Right lung (tissue), 5 donors: ENCODE measurements around the gene BCKDHB. TPM values are rescaled to one million over a fixed set of nuclear protein-coding genes. Genes with fewer than 3 reads are reported as not detected.

Experiments
- DNase-seq, 2 donors: peaks; one replicate each; pipeline ENCODE4 v3.0.0-alpha.2; 2013
- polyA plus RNA-seq, 5 donors: library from polyadenylated mRNA; unstranded; fragments of 120-200 nt; gene quantifications; one replicate each; pipeline versions ENCODE4 v1.2.1 to v1.2.3, GENCODE V29; 2013; ENCODE audit warnings: inconsistent platforms in 1 of 5, low replicate concordance in 1 of 5; ENCODE audit not compliant: insufficient read length in 5 of 5, insufficient read depth in 1 of 5

Gene BCKDHB
- polyA plus RNA-seq, 5 donors = 21.3 to 25.5 (median 22.1) TPM

DNA sequence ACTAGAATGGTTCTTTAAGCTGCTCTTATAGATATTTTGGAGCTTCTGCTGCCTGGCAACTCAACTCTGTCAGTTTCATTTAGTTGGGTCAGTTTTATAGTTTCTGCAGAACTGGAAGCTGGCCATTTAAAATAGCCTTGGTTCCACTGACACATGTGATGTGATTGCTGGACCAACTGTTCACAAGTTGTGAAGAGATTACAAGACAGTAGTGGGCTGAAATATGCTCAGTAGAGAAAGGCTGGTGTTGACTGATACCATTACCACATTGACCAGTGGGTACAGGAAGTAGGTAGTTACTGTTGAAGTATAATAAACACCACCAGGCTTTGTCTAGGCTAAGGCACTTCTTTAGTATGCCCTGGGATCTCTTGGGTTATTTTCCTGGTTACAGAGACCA is 39.0 kb downstream of the BCKDHB start:
- no peak for DNase-seq

DNA sequence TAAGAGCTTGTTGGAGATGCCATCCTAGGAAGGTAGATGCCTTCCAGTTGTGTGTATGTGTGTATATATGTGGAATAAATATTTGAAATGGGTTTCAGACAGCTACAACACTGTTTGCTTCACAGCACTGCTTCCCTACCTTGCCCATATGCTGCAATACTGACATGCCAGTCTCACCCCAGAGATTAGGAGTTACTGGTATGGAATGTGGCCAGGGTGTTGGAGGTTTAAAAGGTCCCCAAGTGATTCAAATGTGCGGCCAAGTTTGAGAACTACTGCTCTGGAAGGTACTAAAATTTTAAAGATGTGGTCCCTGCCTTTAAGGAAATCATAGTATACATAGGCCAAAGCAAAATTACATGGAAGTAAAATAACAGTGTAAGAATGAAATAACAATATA is 39.5 kb downstream of the BCKDHB start:
- DNase-seq = no peak

DNA sequence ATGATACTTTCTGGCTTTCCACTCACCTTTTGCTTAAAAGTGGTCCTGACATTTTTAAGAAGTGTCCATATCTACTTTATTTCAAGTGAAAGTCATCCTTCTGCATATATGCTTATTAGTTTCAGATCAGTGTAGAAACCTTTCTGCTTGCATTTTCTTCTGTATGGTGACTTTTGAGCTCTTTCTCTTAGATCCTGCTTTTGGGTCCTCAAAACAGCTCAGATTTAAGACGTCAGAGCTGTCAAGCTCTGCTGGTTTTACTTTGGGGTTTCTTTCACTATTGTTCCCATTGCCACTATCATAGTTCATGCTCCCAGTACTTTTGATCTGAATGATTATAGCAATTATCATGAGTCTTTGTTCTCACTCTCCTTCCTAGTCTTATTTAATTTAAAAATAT is 41.7 kb downstream of the BCKDHB start:
- DNase-seq = no peak

DNA sequence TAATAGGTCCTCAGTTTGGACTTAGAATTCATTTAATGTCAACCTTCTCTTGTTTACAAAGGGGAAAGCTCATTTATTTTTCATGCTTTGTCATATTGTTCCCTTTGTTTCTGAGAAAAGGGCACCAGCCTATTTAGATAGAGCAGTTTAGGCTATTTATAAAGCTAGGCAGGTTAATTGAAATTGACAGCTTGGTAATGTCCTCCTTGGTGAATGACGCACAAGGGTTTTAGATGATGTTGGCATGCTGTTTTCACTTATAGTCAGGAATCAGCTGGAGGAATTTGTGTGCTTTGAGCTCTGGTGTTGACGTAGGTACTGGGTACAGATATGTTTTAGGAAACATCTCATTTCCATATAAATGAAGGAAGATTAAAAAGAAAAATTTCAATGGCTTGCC is 45.2 kb downstream of the BCKDHB start:
- DNase-seq = no peak

DNA sequence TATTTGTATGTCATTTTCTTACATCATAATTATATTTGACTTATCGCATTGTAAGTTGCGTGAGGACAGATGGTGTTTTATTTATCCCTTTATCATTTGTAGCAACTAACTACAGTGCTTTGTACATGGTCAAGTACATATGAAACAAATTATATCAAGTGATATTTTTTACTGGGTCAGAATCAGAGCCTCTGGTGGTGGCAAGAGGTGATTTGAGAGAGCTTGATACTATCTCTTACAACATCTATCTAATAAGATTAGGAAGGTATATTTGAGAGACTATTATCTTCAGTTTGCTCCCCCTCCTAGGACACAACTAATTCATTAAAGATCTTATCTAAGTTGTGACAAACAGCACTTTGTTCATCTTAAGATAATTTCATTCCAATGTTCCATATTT is 47.7 kb downstream of the BCKDHB start:
- no peak for DNase-seq

GRCh38 chr6:80156221-80156620 is 49.8 kb downstream of the BCKDHB start:
- no peak for DNase-seq

GRCh38 chr6:80158478-80158989 is 52.1 kb downstream of the BCKDHB start:
- DNase-seq = no peak

- no peak for DNase-seq
Measured at GRCh38 chr6:80161434-80161833, 55.0 kb downstream of the BCKDHB start.

- DNase-seq = no peak
Measured at GRCh38 chr6:80163754-80164187, 57.3 kb downstream of the BCKDHB start.

GRCh38 chr6:80165143-80165542 is 58.7 kb downstream of the BCKDHB start:
- no peak for DNase-seq

DNA sequence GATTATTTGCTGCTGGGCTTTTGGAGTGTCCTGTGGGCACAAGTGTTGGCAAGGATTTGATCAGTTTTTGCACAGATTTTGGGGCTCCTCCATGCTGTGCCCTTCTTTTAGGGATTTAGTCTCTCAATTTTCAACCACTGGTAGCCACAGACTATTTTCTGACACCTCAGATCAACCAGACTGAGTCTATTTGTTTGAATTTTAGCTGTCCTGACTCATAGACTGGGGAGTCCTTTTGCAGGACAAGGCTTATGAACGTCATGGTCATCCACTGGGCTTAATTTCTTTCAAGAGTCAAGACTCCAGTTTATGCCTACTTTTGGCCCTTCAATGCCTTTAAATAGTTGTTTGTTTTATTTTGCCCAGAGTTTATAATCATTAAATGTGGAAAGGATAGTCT is 59.3 kb downstream of the BCKDHB start:
- DNase-seq = no peak

- no peak for DNase-seq
Measured at GRCh38 chr6:80170433-80170832, 64.0 kb downstream of the BCKDHB start.

- DNase-seq = no peak
Measured at GRCh38 chr6:80173411-80173810, 66.9 kb downstream of the BCKDHB start.

DNA sequence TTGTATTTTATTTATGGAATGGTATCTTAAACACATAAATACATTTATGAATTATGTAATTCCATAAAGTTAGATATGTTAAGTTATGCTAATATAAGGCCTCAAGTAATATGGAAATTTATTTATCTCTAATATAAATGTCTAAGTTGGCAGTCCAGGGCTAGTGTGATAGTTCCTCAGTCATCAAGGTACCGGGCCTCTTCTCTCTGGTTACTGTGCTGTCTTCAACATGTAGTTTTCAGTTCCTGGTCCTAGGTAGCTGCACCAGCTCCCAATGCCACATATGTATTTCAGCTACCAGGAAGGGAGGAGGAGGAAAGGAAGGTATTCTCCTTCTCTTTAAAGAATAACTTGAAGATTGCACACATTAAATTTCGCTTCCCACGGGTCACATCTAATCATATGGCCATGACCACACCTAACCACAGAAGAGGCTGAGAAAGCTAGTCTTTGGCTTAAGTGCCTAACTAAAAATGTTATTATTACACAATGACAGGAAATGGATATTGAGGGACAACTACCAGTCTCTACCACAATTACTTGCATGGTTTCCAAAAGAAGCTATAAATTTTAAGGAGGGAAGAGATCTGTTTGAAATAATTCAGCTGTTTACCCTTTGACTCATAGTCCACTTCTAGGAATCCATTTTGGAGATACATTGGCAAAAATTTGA is 68.6 kb downstream of the BCKDHB start:
- no peak for DNase-seq

- DNase-seq = no peak
Measured at GRCh38 chr6:80179695-80180094, 73.2 kb downstream of the BCKDHB start.

DNA sequence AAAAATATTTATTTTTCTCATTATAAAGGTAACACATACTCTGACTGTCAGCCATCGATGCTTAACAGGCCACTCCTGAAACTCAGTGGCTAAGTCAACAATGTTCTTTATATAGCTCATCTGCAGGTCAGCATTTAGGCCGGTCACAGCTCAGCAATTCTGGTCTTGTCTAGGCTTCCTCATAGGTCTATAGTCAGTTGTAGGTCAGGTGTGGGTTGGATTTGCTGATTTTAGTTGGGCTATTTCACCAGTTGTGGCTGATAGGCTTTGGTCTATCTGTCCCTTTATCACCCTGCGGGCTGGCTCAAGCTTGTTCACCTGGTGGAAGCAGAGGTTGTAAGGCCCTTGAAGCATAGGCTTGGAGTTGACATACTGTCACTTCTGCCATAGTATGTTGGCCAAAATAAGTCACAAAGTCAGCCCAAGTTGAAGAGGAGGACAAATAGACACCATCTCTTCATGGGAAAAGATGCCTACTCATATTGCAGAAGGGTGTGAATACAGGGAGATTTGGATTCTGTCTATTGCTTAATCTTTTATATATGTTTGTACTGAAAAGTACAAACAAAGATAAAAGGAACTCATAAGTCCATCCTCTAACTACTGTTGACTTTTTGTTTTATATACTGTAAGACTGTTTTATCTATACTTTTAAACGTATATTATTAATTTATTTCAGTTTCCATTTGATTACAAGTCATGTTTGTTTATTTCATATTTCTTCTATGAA is 75.0 kb downstream of the BCKDHB start:
- no peak for DNase-seq

- DNase-seq = no peak
Measured at GRCh38 chr6:80182308-80182707, 75.8 kb downstream of the BCKDHB start.

DNA sequence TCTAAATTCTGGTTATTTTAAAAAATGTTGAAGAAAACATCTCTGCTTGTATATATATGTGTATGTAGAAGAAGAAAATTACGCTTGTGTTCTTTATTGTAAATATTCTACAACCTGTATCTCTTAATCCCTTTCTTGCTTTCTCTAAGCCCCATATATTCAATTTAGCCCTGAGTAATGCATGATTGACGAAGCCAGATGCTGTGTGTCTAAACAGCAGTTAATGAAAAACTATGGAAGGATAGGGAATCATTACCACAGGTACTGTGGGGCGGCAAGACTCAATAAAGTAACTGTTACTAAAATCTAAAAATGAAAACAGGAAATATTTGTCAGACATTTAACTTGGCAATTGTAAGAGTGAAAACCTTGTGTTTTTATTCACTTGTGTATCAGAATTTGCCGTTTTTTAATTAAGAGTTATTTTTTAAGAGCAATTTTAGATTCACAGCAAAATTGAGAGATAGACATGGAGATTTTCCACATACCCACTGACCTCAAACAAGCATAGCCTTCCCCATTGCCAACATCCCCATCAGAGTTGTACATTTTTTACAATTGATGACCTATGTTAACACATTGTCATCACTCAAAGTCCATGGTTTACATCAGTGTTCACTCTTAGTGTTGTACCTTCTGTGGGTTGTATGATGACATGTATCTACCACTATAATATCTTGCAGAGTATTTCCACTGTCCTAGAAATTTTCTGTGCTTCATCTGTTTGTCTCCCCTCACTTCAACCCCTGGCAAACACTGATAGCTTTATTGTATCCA is 76.7 kb downstream of the BCKDHB start:
- DNase-seq = no peak

GRCh38 chr6:80185492-80185891 is 79.0 kb downstream of the BCKDHB start:
- DNase-seq = no peak

- DNase-seq = no peak
Measured at GRCh38 chr6:80186082-80186481, 79.6 kb downstream of the BCKDHB start.

DNA sequence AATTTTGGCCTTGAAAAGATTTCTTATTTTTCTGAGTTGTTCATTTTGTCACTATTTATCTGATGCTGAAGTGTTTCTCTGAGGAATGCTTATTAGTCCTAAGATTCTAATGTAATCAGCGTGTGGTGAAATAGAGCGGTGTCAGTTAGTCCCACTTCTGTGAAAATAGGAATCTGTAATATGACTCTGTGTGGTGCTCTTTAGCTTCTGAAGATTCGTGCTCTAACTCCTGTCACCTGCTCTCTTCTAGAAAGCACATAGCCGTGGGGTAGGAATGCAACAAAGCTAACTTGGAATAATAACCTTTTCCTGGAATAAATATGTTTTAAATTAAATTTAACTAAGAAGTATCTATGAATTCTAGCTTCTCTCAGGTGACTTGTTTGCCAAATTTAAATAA is 90.4 kb downstream of the BCKDHB start:
- DNase-seq = no peak

- no peak for DNase-seq
Measured at GRCh38 chr6:80197474-80197873, 91.0 kb downstream of the BCKDHB start.

DNA sequence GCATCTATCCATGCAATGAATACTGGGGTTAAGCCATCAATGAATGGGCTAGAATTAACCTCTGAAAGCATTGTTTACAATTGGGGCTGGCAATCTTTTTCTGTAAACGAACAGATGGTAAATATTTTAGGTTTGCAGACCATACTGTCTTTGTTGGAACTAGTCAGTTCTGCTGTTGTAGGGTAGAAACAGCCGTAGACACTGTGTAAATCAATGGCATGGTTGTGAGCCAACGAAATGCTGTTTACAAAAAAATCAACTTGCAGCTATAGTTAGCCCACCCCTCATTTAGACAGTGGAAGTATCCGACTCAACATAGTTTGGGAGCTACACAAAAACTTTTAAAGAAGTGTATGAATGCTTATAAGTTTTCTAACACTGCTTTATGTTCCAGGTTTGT is 91.5 kb downstream of the BCKDHB start:
- no peak for DNase-seq
